Activated CD8-positive, alpha-beta memory T cell treated with anti-CD3 and anti-CD28 coated beads for 24 hours (primary cell): ENCODE results near the gene XKR7.

Experiments
- DNase-seq: peaks from one replicate; pipeline ENCODE4 v3.0.0-alpha.2; 2020

Gene XKR7

DNA sequence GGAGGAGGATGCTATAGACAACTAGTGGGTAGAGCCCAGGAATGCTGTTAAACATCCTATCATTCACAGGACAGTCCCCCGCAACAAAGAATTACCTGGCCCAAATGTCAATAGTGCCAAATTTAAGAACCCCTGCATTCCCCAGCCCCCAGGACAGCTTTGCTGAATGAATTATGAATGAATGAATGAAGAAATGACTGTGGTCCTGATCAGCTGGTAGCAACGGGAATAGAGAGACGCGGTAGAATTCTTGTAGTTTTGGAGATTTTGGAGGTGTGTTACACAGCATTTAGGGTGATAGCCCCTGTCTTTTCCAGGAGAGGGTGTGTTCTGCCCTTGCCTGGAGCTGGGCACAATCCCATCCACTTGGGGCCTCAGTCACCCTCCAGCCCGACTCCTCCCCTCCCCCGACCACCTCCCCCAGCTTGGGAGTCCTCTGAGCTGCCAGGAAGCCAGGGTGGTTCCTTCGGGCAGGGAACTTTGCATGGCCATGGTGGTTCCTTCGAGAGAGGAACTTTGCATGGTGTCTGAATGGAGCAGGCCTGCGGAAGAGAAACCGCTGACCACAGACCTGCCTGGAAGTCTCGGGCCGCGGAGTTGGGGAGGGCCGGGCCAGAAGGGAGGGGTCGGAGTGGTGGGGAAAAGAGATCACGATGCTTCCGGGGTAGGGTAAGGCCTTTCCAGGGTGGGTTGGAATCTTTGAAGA lies 83.1 kb downstream of the XKR7 start:
- no peak for DNase-seq

DNA sequence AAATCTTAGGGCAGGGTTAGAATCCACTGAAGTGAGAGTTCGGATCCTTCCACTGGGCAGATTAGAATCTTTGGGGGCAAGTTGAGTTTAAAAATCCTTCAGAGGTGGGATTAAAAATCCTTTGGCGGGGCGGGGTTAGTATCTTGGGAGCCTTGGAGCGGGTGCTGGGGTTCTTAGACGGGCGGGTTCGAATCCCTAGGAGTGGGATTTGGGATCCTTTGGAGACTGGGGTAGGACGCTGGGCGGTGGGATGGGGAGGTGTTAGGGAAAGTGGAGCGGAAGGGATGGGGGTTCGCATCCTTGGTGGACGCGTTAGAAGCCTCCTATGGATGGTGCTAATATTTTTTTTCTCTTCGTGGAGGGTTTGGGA lies 83.8 kb downstream of the XKR7 start:
- DNase-seq: no peak

DNA sequence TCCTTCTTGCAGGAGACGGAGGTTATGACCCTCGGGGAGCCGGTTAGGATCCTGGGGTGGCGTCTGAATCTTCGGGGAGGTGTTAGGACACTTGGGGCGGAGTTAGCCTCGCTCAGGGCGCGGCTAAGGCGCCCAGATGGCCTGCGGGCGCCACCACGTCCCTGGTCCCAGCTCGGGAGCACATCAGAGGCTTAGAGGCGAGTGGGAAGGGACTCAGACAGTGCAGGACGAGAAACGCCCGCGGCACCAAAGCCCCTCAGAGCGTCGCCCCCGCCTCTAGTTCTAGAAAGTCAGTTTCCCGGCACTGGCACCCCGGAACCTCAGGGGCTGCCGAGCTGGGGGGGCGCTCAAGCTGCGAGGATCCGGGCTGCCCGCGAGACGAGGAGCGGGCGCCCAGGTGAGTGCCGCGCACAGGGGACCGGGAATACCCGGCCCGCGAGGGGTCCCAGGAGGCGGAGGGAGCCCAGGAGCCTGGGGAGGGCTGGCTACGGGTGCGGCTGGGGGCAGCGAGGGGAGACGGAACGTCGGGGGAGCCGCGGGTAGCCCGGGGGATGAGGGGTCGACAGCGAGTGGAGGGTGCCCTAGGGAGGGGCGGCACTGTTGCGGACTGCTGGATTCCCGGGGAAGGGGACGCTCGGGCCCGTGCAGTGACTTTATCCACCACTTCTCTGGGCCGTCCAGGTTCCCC lies 84.3 kb downstream of the XKR7 start, which contains the start of gene HCK:
HCK (plus strand) TSS at position 153 of the 688 bp plus-strand sequence.
- DNase-seq: no peak

DNA sequence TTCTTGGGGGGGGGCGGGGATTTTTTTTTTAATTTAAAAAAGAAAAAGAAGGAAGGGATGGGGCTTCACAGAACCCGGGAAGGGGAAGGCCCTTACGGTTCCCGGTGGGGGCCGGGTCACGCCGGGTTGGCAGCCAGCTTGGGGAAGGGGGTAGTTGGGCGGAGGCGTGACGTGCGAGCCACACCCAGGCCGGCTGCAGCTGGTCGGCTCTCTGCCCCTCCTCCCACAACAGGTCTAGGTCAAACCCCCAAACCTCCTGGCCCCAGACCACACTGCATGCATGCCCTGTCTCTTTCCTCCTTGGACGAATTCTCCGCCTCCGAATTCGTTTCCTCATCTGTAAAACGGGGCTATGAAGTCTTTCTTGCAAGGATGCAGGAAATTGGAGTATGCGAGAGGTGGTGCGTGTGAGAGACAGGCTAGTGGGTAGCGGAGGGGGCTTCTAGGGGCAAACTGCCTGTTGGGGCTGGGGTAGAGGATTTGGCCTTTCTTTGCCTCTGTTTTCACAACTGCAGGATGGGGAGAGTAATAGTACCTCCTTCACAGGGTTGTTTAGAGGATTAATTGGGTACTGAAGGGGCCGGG lies 84.9 kb downstream of the XKR7 start:
- no peak for DNase-seq
